ENCODE results near the gene NHS.

Gene NHS

GRCh38 chrX:17670874-17671273, 295.9 kb downstream of the NHS start:
- Mint-ChIP-seq H3K27me3 (no peaks in the 10 kb centered on the region), H3K27ac (no peak overlapping the region), H3K36me3 (ENCODE audit: low read depth) (no peaks in the 10 kb centered on the region), H3K9me3 (no peaks in the 10 kb centered on the region), H3K4me3 (no peak overlapping the region), H3K4me1 (ENCODE audit: low read depth) (peaks cover 18% of the 10 kb centered on the region)
- intact Hi-C loops (cut with micrococcal nuclease): no loop called here

DNA sequence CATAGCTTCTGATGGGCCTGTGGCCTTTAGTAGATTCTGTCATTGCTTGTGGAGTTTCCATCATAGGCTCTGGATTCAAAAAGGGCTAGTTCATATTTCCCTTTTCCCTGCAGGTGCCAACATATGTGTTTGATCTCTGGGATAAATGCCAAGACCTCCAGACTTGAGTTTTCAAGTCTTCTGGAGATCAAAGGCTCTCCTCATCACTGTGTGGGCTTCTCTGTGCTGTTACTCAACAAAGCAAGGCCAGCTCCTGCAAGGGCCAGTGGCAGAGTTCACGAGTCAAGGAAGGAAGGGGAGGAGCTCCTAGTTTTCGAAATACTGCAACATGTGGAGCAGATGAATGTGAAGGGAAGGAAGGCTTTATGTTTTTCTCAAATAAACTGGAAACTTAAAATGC, 299.6 kb downstream of the NHS start:
- H3K27ac Mint-ChIP-seq: no peak overlapping the region
- peaks cover 1% of the 10 kb centered on the region for H3K27me3 Mint-ChIP-seq
- H3K36me3 Mint-ChIP-seq (ENCODE audit: low read depth): no peaks in the 10 kb centered on the region
- no peaks in the 10 kb centered on the region for H3K9me3 Mint-ChIP-seq
- H3K4me3 Mint-ChIP-seq: no peak overlapping the region
- peaks cover 19% of the 10 kb centered on the region for H3K4me1 Mint-ChIP-seq (ENCODE audit: low read depth)
- intact Hi-C loops (cut with micrococcal nuclease): no loop called here

- H3K36me3 Mint-ChIP-seq (ENCODE audit: low read depth): no peaks in the 10 kb centered on the region
- no peak overlapping the region for H3K4me3 Mint-ChIP-seq
- no peak overlapping the region for H3K27ac Mint-ChIP-seq
- peaks cover 33% of the 10 kb centered on the region for H3K4me1 Mint-ChIP-seq (ENCODE audit: low read depth)
- no peaks in the 10 kb centered on the region for H3K9me3 Mint-ChIP-seq
- H3K27me3 Mint-ChIP-seq: peaks cover 1% of the 10 kb centered on the region
- intact Hi-C loops (cut with micrococcal nuclease): no loop called here
These were observed 304.3 kb downstream of the NHS start for GRCh38 chrX:17679261-17679660.

DNA sequence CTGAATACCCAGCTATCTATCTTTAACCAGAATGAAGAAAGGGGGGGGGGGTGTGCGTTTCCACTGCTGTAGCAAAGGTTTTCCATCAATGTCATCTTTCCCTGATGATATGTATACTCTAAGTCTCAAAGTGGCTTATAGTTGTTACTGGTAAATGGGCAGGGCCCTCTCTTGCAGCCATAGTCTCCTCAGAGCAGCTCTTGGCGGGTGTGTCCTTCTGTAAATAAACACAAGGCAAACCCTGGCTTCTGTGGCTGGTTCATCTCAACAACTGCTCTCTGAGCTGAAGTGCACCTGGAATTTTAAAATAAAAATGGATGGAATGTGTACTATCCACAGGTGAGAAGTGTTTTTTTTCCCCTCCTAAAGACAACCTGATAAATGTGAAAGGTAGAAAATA, 304.8 kb downstream of the NHS start:
- no peak overlapping the region for H3K4me3 Mint-ChIP-seq
- no peaks in the 10 kb centered on the region for H3K9me3 Mint-ChIP-seq
- no peaks in the 10 kb centered on the region for H3K36me3 Mint-ChIP-seq (ENCODE audit: low read depth)
- peaks cover 27% of the 10 kb centered on the region for H3K4me1 Mint-ChIP-seq (ENCODE audit: low read depth)
- intact Hi-C loops (cut with micrococcal nuclease): no loop called here
- peaks cover 1% of the 10 kb centered on the region for H3K27me3 Mint-ChIP-seq
- H3K27ac Mint-ChIP-seq: no peak overlapping the region

GRCh38 chrX:17680732-17681413, 305.9 kb downstream of the NHS start:
- no peak overlapping the region for H3K27ac Mint-ChIP-seq
- no peak overlapping the region for H3K4me3 Mint-ChIP-seq
- H3K4me1 Mint-ChIP-seq (ENCODE audit: low read depth): peaks cover 27% of the 10 kb centered on the region
- H3K27me3 Mint-ChIP-seq: peaks cover 1% of the 10 kb centered on the region
- H3K36me3 Mint-ChIP-seq (ENCODE audit: low read depth): no peaks in the 10 kb centered on the region
- intact Hi-C loops (cut with micrococcal nuclease): no loop called here
- H3K9me3 Mint-ChIP-seq: no peaks in the 10 kb centered on the region

DNA sequence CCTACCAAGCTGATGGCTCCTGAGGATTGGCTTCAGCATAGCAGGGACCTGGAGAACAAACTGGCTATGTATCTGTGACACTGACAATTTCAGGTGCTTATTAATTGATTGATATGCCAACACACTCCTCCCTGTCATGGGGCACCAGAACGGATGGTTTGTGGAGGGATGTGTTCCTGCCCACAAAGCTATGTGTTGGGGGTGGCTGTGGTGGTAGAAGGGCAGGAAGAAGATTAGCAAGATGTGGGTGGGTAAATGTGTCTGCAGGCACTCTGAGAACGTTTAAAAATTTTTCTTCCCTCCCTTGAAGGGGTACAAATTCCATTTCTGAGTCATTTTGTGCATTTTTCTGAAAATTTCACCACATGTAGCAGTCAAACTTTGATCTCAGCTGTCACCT, 307.3 kb downstream of the NHS start:
- no peak overlapping the region for H3K4me3 Mint-ChIP-seq
- H3K27ac Mint-ChIP-seq: no peak overlapping the region
- H3K36me3 Mint-ChIP-seq (ENCODE audit: low read depth): no peaks in the 10 kb centered on the region

DNA sequence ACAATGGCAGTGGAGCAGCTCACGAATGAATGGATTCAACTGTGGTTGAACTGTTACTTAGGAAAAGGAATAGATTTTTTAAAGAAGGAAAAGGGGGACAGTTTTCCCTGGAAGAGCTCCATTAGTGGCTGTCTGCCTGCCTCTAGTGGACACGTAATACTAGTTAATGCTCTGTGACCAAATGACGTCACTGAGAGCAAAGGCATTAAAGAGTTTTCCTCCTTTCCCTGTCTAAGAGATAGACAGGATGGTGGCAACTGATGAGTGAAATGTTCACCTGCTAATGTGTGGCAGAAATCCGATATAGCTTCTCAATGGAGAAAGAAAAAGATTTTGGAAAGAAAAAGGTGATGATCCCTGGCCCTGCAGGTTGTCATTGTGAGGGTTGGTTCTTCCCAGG, 310.0 kb downstream of the NHS start:
- no peak overlapping the region for H3K4me3 Mint-ChIP-seq
- no peaks in the 10 kb centered on the region for H3K27me3 Mint-ChIP-seq
- H3K27ac Mint-ChIP-seq: no peak overlapping the region
- intact Hi-C loops (cut with micrococcal nuclease): no loop called here
- no peaks in the 10 kb centered on the region for H3K36me3 Mint-ChIP-seq (ENCODE audit: low read depth)
- H3K9me3 Mint-ChIP-seq: no peaks in the 10 kb centered on the region
- H3K4me1 Mint-ChIP-seq (ENCODE audit: low read depth): peaks cover 22% of the 10 kb centered on the region

More for the DNA sequence above, 307.3 kb downstream of the NHS start:
- intact Hi-C loops (cut with micrococcal nuclease): no loop called here
- Mint-ChIP-seq H3K4me1 (ENCODE audit: low read depth) (peaks cover 27% of the 10 kb centered on the region), H3K9me3 (no peaks in the 10 kb centered on the region), H3K27me3 (peaks cover 1% of the 10 kb centered on the region)

DNA sequence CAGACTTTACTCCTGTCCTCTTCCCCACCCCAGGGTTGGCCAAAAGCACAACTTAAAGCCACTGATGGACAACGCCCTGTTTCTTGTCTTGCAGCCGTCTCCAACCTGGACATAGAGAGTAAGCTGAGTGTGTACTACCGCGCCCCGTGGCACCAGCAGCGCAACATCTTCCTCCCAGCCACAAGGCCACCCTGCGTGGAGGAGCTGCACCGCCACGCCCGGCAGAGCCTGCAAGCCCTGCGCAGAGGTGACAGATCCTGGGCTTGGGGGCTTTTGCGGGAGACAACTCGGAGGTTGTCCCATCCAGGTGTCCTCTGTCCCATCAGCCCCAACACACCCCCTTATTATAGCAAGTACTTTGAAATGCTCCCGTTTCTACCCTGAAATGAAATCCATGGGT, 312.6 kb downstream of the NHS start:
- H3K4me1 Mint-ChIP-seq (ENCODE audit: low read depth): peaks cover 1% of the 10 kb centered on the region
- H3K27me3 Mint-ChIP-seq: no peaks in the 10 kb centered on the region
- H3K27ac Mint-ChIP-seq: no peak overlapping the region
- no peaks in the 10 kb centered on the region for H3K9me3 Mint-ChIP-seq
- no peak overlapping the region for H3K4me3 Mint-ChIP-seq
- no peaks in the 10 kb centered on the region for H3K36me3 Mint-ChIP-seq (ENCODE audit: low read depth)
- intact Hi-C loops (cut with micrococcal nuclease): no loop called here

GRCh38 chrX:17689971-17690409, 315.0 kb downstream of the NHS start:
- Mint-ChIP-seq H3K27me3 (no peaks in the 10 kb centered on the region), H3K9me3 (no peaks in the 10 kb centered on the region), H3K36me3 (ENCODE audit: low read depth) (no peaks in the 10 kb centered on the region), H3K4me1 (ENCODE audit: low read depth) (no peaks in the 10 kb centered on the region), H3K27ac (no peak overlapping the region), H3K4me3 (no peak overlapping the region)
- intact Hi-C loops (cut with micrococcal nuclease): loop anchor here (2.0 kb wide), 1 partner anchor 447 kb away; no protein-coding TSS in a partner anchor

- intact Hi-C loops (cut with micrococcal nuclease): no loop called here
- H3K36me3 Mint-ChIP-seq (ENCODE audit: low read depth): no peaks in the 10 kb centered on the region
- H3K27me3 Mint-ChIP-seq: no peaks in the 10 kb centered on the region
- no peaks in the 10 kb centered on the region for H3K9me3 Mint-ChIP-seq
- no peaks in the 10 kb centered on the region for H3K4me1 Mint-ChIP-seq (ENCODE audit: low read depth)
- H3K27ac Mint-ChIP-seq: no peak overlapping the region
- H3K4me3 Mint-ChIP-seq: no peak overlapping the region
These were observed 317.8 kb downstream of the NHS start for GRCh38 chrX:17692709-17693346.

DNA sequence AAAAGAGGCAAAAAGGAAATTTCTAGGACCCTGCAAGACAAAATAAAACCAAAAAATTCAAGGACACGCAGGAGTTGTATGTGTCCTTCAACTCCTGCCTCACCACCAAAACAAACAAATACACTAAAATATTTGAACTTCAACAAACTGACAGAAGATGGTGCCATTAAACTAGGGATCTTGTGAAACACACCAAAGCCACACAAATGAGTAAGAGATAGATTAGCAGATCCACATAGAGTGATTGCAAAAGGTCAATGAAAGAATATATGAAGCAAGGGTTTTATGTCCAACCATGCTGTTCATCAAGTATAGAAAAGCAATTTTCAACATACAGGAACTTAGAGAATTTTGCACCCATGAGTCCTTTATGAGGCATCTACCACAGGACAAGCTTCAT, 322.2 kb downstream of the NHS start:
- Mint-ChIP-seq H3K27me3 (no peaks in the 10 kb centered on the region), H3K4me3 (no peak overlapping the region)
- intact Hi-C loops (cut with micrococcal nuclease): no loop called here

DNA sequence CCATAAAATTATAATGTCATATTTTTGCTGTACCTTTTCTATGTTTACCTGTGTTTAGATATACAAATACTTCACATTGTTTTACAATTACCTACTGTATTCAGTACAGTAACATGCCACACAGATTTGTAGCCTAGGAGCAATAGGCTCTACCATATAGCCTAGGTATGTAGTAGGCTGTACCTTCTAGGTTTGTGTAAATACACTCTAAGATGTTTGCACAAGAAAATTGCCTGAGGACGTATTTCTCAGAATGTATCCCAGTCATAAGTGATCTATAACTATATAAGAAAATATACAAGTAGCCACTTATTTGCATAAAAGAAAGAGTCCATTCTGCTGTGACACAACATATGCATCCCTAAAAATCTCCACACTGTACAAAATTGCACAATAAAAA, 326.0 kb downstream of the NHS start:
- H3K36me3 Mint-ChIP-seq (ENCODE audit: low read depth): no peaks in the 10 kb centered on the region
- H3K27me3 Mint-ChIP-seq: no peaks in the 10 kb centered on the region
- H3K9me3 Mint-ChIP-seq: no peaks in the 10 kb centered on the region
- no peak overlapping the region for H3K4me3 Mint-ChIP-seq
- intact Hi-C loops (cut with micrococcal nuclease): no loop called here
- no peaks in the 10 kb centered on the region for H3K4me1 Mint-ChIP-seq (ENCODE audit: low read depth)
- no peak overlapping the region for H3K27ac Mint-ChIP-seq

More for the DNA sequence above, 322.2 kb downstream of the NHS start:
- Mint-ChIP-seq H3K4me1 (ENCODE audit: low read depth) (no peaks in the 10 kb centered on the region), H3K36me3 (ENCODE audit: low read depth) (no peaks in the 10 kb centered on the region), H3K9me3 (no peaks in the 10 kb centered on the region), H3K27ac (no peak overlapping the region)

DNA sequence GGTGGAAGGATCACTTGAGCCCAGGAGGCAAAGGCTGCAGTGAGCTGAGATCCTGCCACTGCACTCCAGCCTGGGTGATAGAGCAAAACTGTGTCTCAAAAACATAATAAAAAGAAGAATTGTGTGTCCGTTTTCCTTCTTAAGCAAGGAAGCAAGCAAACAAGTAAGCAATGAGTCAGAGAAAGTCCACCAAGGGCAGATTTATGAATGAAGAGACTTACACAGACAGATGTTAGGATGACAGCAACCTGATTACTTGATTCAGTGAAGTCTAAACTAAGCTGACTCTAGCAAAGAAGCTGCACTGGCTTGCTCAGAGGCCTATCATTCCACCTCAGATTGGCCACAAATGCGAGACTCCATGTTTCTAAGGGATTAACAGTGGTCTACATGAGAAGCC, 328.2 kb downstream of the NHS start:
- H3K4me1 Mint-ChIP-seq (ENCODE audit: low read depth): no peaks in the 10 kb centered on the region
- no peak overlapping the region for H3K27ac Mint-ChIP-seq
- no peaks in the 10 kb centered on the region for H3K9me3 Mint-ChIP-seq

GRCh38 chrX:17705211-17705610, 330.2 kb downstream of the NHS start:
- Mint-ChIP-seq H3K9me3 (no peaks in the 10 kb centered on the region), H3K4me3 (no peak overlapping the region), H3K27me3 (no peaks in the 10 kb centered on the region), H3K36me3 (ENCODE audit: low read depth) (no peaks in the 10 kb centered on the region), H3K27ac (no peak overlapping the region), H3K4me1 (ENCODE audit: low read depth) (no peaks in the 10 kb centered on the region)
- intact Hi-C loops (cut with micrococcal nuclease): no loop called here

More for the DNA sequence above, 328.2 kb downstream of the NHS start:
- intact Hi-C loops (cut with micrococcal nuclease): no loop called here
- no peaks in the 10 kb centered on the region for H3K36me3 Mint-ChIP-seq (ENCODE audit: low read depth)
- H3K4me3 Mint-ChIP-seq: no peak overlapping the region
- H3K27me3 Mint-ChIP-seq: no peaks in the 10 kb centered on the region

DNA sequence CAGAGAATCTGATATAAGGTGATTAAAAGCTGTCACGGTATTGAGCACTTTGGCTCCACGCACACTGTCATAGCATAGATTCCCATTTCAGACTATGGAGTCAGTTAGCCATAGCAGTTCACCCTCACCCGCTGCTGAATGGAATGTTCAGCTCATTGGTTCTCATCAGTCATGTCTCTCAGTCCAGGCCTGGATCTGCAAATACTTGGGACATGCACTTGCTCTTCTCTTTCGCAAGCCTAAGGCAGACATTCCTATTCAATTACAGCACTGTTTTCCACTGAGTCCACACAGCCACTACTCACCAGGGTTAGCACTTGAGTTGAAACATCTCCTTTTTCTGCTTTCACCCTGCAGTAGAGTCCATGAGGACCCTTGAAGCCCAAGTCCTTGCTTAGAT, 331.7 kb downstream of the NHS start:
- H3K27ac Mint-ChIP-seq: no peak overlapping the region
- H3K36me3 Mint-ChIP-seq (ENCODE audit: low read depth): no peaks in the 10 kb centered on the region
- H3K27me3 Mint-ChIP-seq: no peaks in the 10 kb centered on the region
- intact Hi-C loops (cut with micrococcal nuclease): no loop called here
- no peak overlapping the region for H3K4me3 Mint-ChIP-seq
- no peaks in the 10 kb centered on the region for H3K4me1 Mint-ChIP-seq (ENCODE audit: low read depth)
- H3K9me3 Mint-ChIP-seq: no peaks in the 10 kb centered on the region

Data from dendritic cell treated with granulocyte-macrophage colony-stimulating factor and Interleukin-4, amounts not matched to agents 40 ng/mL and 50 ng/mL, for 4 days (primary cell).